HCT116 (cell line): Measurements from ENCODE around the gene ACKR3. TPM values are rescaled to one million over a fixed set of nuclear protein-coding genes. Genes with fewer than 3 reads are reported as not detected.

Experiments used
- ATAC-seq: fragments of 200-7000 bp; cut with Tn5 transposase; 2 replicates; pipeline ENCODE4 v1.9.1; 2020; ENCODE audit warnings: mild to moderate bottlenecking, moderate library complexity
- BruUV-seq: library from RNA; stranded (reverse); fragments of 400-500 nt; replicated peaks from 2 replicates; lab custom pipeline; 2021; lab: Mats Ljungman, UMichigan
- CTCF ChIA-PET: fragments of 300-600 bp; sonication (Branson Sonifier 250); formaldehyde crosslinking; loops from one replicate; lab custom pipeline; 2021; ENCODE audit warnings: antibody characterized with exemption; lab: Charles Lee
- POLR2A ChIA-PET: fragments of 300-600, 350-600 bp; sonication (Branson Sonifier 250); formaldehyde crosslinking; loops from one replicate; lab custom pipeline; 2021; ENCODE audit warnings: antibody characterized with exemption; lab: Charles Lee
- RAD21 ChIA-PET, 2 experiments: fragments of 300-600 bp; sonication (Branson Sonifier 250); formaldehyde crosslinking; loops; one replicate each; lab custom pipeline; 2023; ENCODE audit warnings: low total read pairs in 2 of 2; ENCODE audit not compliant: uncharacterized antibody in 2 of 2, unreplicated experiment in 2 of 2, low non-redundant PET in 1 of 2; lab: Charles Lee
- DNase-seq: peaks from one replicate; pipeline ENCODE4 v3.0.0-alpha.2; 2010; ENCODE audit warnings: low read depth, low spot score
- H2AFZ ChIP-seq: fragments of 200-600 bp; shearing (Covaris generic), sonication (generic); 2 replicates; pipeline ENCODE4 v1.6.1; 2017; ENCODE audit warnings: low read depth, mixed run types, mixed read lengths, antibody characterized with exemption, low read length; ENCODE audit not compliant: poor library complexity, severe bottlenecking
- H3K27ac ChIP-seq: 2 replicates; pipeline ENCODE4 v1.5.1; 2012; ENCODE audit warnings: low read depth, low read length
- H3K27me3 ChIP-seq: fragments of 200-600 bp; sonication (generic); 2 replicates; pipeline ENCODE4 v1.6.1; 2016; ENCODE audit warnings: mixed run types, low read length, mixed read lengths; ENCODE audit not compliant: insufficient read depth
- H3K36me3 ChIP-seq, 2 experiments: fragments of 200-500 bp in 1 of 2; fragments of 200-600 bp in 1 of 2; sonication (Bioruptor generic) in 1 of 2; sonication (generic) in 1 of 2; 2 replicates each; pipeline versions ENCODE4 v1.5.1 to v1.6.1; 2014 to 2016; ENCODE audit warnings: low read length in 2 of 2, inconsistent platforms in 1 of 2, mixed read lengths in 1 of 2, mixed run types in 1 of 2; ENCODE audit not compliant: insufficient read depth in 2 of 2, control insufficient read depth in 1 of 2
- H3K4me1 ChIP-seq, 2 experiments: fragments of 200-600 bp in 1 of 2; sonication (generic) in 1 of 2; 2 replicates each; pipeline versions ENCODE4 v1.5.1 to v1.6.1; 2012 to 2017; ENCODE audit warnings: low read length in 2 of 2, inconsistent platforms in 1 of 2, mild to moderate bottlenecking in 1 of 2, mixed read lengths in 1 of 2, mixed run types in 1 of 2, moderate library complexity in 1 of 2; ENCODE audit not compliant: insufficient read depth in 2 of 2, control insufficient read depth in 1 of 2
- H3K4me2 ChIP-seq: fragments of 200-600 bp; sonication (generic); 2 replicates; pipeline ENCODE4 v1.6.1; 2017; ENCODE audit warnings: mixed run types, low read length, mixed read lengths
- H3K4me3 ChIP-seq, 2 experiments: fragments of 200-600 bp in 1 of 2; sonication (generic) in 1 of 2; replicated peaks in 1 of 2; 2 replicates each; pipeline ENCODE4 v1.5.1; 2011 to 2016; ENCODE audit warnings: low read length in 2 of 2, control low read depth in 1 of 2, low read depth in 1 of 2, mild to moderate bottlenecking in 1 of 2, mixed read lengths in 1 of 2, mixed run types in 1 of 2
- H3K79me2 ChIP-seq: fragments of 200-600 bp; sonication (generic); 2 replicates; pipeline ENCODE4 v1.6.1; 2017; ENCODE audit warnings: mild to moderate bottlenecking, mixed run types, low read length, moderate library complexity, mixed read lengths; ENCODE audit not compliant: insufficient read depth
- H3K9ac ChIP-seq: fragments of 200-600 bp; sonication (generic); 2 replicates; pipeline ENCODE4 v1.6.1; 2016; ENCODE audit warnings: low read length, mixed read lengths
- H3K9me2 ChIP-seq: fragments of 200-600 bp; sonication (generic), shearing (Covaris generic); 2 replicates; pipeline ENCODE4 v1.6.1; 2017; ENCODE audit warnings: mixed run types, mild to moderate bottlenecking, moderate library complexity; ENCODE audit not compliant: insufficient read depth
- H3K9me3 ChIP-seq, 2 experiments: fragments of 200-500 bp in 1 of 2; fragments of 200-600 bp in 1 of 2; sonication (Bioruptor generic) in 1 of 2; sonication (generic) in 1 of 2; 2 replicates each; pipeline ENCODE4 v1.6.1; 2014 to 2017; ENCODE audit warnings: low read length in 2 of 2, mixed read lengths in 2 of 2, inconsistent platforms in 1 of 2, low read depth in 1 of 2, mild to moderate bottlenecking in 1 of 2, mixed run types in 1 of 2, moderate library complexity in 1 of 2; ENCODE audit not compliant: control insufficient read depth in 1 of 2, insufficient read depth in 1 of 2
- H4K20me1 ChIP-seq: fragments of 200-600 bp; sonication (generic), shearing (Covaris generic); 2 replicates; pipeline ENCODE4 v1.6.1; 2017; ENCODE audit warnings: mixed run types, mild to moderate bottlenecking, moderate library complexity; ENCODE audit not compliant: insufficient read depth
- CEBPB ChIP-seq: IDR thresholded peaks from 2 replicates; pipeline ENCODE4 v1.6.1; 2012; ENCODE audit warnings: low read depth
- EGR1 ChIP-seq: IDR thresholded peaks from 2 replicates; pipeline ENCODE4 v1.6.1; 2012; ENCODE audit warnings: low read depth
- FOSL1 ChIP-seq: IDR thresholded peaks from 2 replicates; pipeline ENCODE4 v1.6.1; 2012; ENCODE audit warnings: low read depth
- POLR2A ChIP-seq: IDR thresholded peaks from 2 replicates; pipeline ENCODE4 v1.7.0; 2011; ENCODE audit warnings: borderline replicate concordance; ENCODE audit not compliant: insufficient read depth, insufficient read length; ENCODE audit errors: extremely low read depth
- RAD21 ChIP-seq: IDR thresholded peaks from 2 replicates; pipeline ENCODE4 v1.6.1; 2012; ENCODE audit warnings: low read depth, mild to moderate bottlenecking
- SIN3A ChIP-seq: IDR thresholded peaks from 2 replicates; pipeline ENCODE4 v1.6.1; 2012; ENCODE audit warnings: low read depth
- SRF ChIP-seq: IDR thresholded peaks from 2 replicates; pipeline ENCODE4 v1.6.1; 2012; ENCODE audit warnings: low read depth
- TCF7L2 ChIP-seq: IDR thresholded peaks from 2 replicates; pipeline ENCODE4 v1.7.0; 2011; ENCODE audit warnings: borderline replicate concordance, inconsistent platforms; ENCODE audit not compliant: insufficient read depth, insufficient read length; ENCODE audit errors: extremely low read depth
- ZFX ChIP-seq: fragments of 450-650 bp; IDR thresholded peaks from 2 replicates; pipeline ENCODE4 v1.6.1; 2017
- intact Hi-C: fragments of 100-400 bp; cut with micrococcal nuclease; formaldehyde crosslinking; loops from 2 replicates; pipeline ENCODE4 v1.10.0; 2022
- total RNA-seq: library from RNA; stranded (reverse); gene quantifications from one replicate; pipeline ENCODE4 v1.2.1, GENCODE V29; 2021; ENCODE audit not compliant: unreplicated experiment
- TF ChIP-seq, protein P1 (sequence below), 3 experiments: fragments of 200-600 bp in 1 of 3; sonication (generic) in 1 of 3; IDR thresholded peaks in 2 of 3; conservative IDR thresholded peaks in 1 of 3; 2 replicates each; pipeline ENCODE4 v1.5.1; 2012 to 2017; ENCODE audit warnings: low read depth in 2 of 3, low read length in 2 of 3, antibody characterized with exemption in 1 of 3, borderline replicate concordance in 1 of 3, control low read depth in 1 of 3, mild to moderate bottlenecking in 1 of 3, mixed read lengths in 1 of 3, mixed run types in 1 of 3, moderate library complexity in 1 of 3; ENCODE audit not compliant: insufficient read depth in 1 of 3
- TF ChIP-seq, protein P2 (sequence below): IDR thresholded peaks from 2 replicates; pipeline ENCODE4 v1.6.1; 2012
- TF ChIP-seq, protein P3 (sequence below): IDR thresholded peaks from 2 replicates; pipeline ENCODE4 v1.6.1; 2011; ENCODE audit warnings: mild to moderate bottlenecking, low read length, moderate library complexity; ENCODE audit not compliant: insufficient replicate concordance; ENCODE audit errors: extremely low read depth
- TF ChIP-seq, protein P4 (sequence below): IDR thresholded peaks from 2 replicates; pipeline ENCODE4 v1.6.1; 2012
- TF ChIP-seq, protein P5 (sequence below): IDR thresholded peaks from 2 replicates; pipeline ENCODE4 v1.6.1; 2012; ENCODE audit warnings: low read depth

ACKR3 gene
- total RNA-seq, 1 experiment from 2014 or later, result 0.20 TPM

DNA sequence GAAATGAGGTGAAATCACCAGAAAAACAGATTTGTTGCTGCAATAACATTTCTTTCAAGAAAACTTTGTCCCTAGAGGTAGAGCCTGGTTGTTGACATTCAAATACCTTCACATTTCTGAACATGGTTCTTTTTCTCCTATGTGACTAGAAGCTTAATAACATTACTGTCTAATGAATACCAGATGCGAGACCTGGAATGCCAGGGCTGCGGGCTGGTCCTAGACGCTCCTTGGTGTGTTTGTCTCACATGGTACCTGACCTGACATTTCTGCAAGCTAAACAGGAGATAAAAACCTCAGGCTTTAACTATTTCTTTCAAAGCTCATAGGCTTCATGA, 38.5 kb downstream of the ACKR3 start:
- Histone ChIP-seq H3K9me2 (no peaks in the 10 kb centered on the region), H3K27ac (no peak overlapping the region), H3K4me2 (no peak overlapping the region)
- CTCF ChIA-PET, result interaction anchor here (1.2 kb wide), 1 partner anchor 46 kb away, joined by 4 read pairs; no protein-coding TSS in a partner anchor
- POLR2A ChIA-PET, result no interaction called here
- DNase-seq, result no peak
- BruUV-seq, result no TSS peak
- RAD21 ChIA-PET, result no interaction called here
- TF ChIP-seq CEBPB (no peak), SRF (no peak), TCF7L2 (no peak), POLR2A (no peak), ZFX (no peak), RAD21 (no peak), FOSL1 (no peak), SIN3A (no peak), EGR1 (no peak)
- TF ChIP-seq, protein P1, sequence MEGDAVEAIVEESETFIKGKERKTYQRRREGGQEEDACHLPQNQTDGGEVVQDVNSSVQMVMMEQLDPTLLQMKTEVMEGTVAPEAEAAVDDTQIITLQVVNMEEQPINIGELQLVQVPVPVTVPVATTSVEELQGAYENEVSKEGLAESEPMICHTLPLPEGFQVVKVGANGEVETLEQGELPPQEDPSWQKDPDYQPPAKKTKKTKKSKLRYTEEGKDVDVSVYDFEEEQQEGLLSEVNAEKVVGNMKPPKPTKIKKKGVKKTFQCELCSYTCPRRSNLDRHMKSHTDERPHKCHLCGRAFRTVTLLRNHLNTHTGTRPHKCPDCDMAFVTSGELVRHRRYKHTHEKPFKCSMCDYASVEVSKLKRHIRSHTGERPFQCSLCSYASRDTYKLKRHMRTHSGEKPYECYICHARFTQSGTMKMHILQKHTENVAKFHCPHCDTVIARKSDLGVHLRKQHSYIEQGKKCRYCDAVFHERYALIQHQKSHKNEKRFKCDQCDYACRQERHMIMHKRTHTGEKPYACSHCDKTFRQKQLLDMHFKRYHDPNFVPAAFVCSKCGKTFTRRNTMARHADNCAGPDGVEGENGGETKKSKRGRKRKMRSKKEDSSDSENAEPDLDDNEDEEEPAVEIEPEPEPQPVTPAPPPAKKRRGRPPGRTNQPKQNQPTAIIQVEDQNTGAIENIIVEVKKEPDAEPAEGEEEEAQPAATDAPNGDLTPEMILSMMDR (IDR thresholded peaks at IDR 0.05 in 2 of 3, conservative IDR thresholded peaks at IDR 0.05 in 1 of 3; ENCODE audit: borderline replicate concordance in 1 of 3, insufficient read depth in 1 of 3, low read depth in 2 of 3, low read length in 2 of 3), result no peak
- TF ChIP-seq, protein P2, sequence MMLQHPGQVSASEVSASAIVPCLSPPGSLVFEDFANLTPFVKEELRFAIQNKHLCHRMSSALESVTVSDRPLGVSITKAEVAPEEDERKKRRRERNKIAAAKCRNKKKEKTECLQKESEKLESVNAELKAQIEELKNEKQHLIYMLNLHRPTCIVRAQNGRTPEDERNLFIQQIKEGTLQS, result no peak
- TF ChIP-seq, protein P3, sequence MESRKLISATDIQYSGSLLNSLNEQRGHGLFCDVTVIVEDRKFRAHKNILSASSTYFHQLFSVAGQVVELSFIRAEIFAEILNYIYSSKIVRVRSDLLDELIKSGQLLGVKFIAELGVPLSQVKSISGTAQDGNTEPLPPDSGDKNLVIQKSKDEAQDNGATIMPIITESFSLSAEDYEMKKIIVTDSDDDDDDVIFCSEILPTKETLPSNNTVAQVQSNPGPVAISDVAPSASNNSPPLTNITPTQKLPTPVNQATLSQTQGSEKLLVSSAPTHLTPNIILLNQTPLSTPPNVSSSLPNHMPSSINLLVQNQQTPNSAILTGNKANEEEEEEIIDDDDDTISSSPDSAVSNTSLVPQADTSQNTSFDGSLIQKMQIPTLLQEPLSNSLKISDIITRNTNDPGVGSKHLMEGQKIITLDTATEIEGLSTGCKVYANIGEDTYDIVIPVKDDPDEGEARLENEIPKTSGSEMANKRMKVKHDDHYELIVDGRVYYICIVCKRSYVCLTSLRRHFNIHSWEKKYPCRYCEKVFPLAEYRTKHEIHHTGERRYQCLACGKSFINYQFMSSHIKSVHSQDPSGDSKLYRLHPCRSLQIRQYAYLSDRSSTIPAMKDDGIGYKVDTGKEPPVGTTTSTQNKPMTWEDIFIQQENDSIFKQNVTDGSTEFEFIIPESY, result no peak
- TF ChIP-seq, protein P4, sequence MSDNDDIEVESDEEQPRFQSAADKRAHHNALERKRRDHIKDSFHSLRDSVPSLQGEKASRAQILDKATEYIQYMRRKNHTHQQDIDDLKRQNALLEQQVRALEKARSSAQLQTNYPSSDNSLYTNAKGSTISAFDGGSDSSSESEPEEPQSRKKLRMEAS, result no peak
- TF ChIP-seq, protein P5, sequence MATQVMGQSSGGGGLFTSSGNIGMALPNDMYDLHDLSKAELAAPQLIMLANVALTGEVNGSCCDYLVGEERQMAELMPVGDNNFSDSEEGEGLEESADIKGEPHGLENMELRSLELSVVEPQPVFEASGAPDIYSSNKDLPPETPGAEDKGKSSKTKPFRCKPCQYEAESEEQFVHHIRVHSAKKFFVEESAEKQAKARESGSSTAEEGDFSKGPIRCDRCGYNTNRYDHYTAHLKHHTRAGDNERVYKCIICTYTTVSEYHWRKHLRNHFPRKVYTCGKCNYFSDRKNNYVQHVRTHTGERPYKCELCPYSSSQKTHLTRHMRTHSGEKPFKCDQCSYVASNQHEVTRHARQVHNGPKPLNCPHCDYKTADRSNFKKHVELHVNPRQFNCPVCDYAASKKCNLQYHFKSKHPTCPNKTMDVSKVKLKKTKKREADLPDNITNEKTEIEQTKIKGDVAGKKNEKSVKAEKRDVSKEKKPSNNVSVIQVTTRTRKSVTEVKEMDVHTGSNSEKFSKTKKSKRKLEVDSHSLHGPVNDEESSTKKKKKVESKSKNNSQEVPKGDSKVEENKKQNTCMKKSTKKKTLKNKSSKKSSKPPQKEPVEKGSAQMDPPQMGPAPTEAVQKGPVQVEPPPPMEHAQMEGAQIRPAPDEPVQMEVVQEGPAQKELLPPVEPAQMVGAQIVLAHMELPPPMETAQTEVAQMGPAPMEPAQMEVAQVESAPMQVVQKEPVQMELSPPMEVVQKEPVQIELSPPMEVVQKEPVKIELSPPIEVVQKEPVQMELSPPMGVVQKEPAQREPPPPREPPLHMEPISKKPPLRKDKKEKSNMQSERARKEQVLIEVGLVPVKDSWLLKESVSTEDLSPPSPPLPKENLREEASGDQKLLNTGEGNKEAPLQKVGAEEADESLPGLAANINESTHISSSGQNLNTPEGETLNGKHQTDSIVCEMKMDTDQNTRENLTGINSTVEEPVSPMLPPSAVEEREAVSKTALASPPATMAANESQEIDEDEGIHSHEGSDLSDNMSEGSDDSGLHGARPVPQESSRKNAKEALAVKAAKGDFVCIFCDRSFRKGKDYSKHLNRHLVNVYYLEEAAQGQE, result no peak
- TF ChIP-seq, all 23 proteins: peak for 0
- no peaks in the 10 kb centered on the region for H3K36me3 ChIP-seq
- no peaks in the 10 kb centered on the region for H3K79me2 ChIP-seq
- no peak overlapping the region for H3K9ac ChIP-seq
- no peak overlapping the region for H2AFZ ChIP-seq
- no peak for ATAC-seq
- intact Hi-C loops, result no loop called here
- no peak overlapping the region for H3K4me3 ChIP-seq
- no peaks in the 10 kb centered on the region for H4K20me1 ChIP-seq
- peaks cover 29% of the 10 kb centered on the region for H3K27me3 ChIP-seq
- no peaks in the 10 kb centered on the region for H3K9me3 ChIP-seq
- no peaks in the 10 kb centered on the region for H3K4me1 ChIP-seq
